ENCODE data around the gene SLC5A12. TPM values are rescaled to one million over a fixed set of nuclear protein-coding genes. Genes with fewer than 3 reads are reported as not detected.

SLC5A12 gene
- total RNA-seq, 1 donor from 2014 or later: 1.4 TPM

DNA sequence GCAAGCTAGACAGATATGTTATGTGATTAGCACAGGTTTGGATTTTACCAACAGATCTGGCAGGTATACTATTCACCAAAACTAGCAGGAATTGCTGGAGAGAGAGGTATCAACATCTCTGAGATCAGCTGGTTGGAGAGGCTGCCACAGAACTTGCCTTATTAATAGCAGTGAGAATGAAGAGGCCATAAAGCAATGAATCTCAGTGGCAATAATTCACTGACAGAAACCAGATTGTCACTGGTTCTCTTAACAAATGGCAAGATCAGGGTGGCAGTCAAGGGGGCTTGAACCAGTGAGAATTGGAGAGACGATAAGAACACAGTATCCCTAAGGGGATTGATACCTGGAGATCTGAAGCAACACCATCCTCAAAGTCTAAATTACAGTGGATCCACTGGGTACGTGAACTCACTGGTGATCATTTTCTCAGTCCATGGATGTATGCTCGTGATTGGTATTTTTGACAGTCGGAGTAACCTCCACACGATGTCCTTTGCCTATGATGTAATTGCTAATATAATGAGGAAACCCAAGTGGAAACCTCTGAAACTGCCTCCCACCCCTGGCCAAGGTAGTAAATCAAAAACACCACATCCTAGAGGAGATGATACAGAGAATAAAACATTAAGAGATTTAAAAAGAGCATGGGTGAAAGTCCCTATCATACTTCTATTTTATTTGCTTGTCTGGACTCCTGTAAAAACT, 17.7 kb upstream of the SLC5A12 start:
- H3K9me3 Mint-ChIP-seq (ENCODE audit: low read depth): peaks cover 2% of the 10 kb centered on the region
- DNase-seq (ENCODE audit: low spot score): no peak
- TF ChIP-seq, protein P1, sequence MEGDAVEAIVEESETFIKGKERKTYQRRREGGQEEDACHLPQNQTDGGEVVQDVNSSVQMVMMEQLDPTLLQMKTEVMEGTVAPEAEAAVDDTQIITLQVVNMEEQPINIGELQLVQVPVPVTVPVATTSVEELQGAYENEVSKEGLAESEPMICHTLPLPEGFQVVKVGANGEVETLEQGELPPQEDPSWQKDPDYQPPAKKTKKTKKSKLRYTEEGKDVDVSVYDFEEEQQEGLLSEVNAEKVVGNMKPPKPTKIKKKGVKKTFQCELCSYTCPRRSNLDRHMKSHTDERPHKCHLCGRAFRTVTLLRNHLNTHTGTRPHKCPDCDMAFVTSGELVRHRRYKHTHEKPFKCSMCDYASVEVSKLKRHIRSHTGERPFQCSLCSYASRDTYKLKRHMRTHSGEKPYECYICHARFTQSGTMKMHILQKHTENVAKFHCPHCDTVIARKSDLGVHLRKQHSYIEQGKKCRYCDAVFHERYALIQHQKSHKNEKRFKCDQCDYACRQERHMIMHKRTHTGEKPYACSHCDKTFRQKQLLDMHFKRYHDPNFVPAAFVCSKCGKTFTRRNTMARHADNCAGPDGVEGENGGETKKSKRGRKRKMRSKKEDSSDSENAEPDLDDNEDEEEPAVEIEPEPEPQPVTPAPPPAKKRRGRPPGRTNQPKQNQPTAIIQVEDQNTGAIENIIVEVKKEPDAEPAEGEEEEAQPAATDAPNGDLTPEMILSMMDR (IDR thresholded peaks at IDR 0.05): no peak
- peaks cover 16% of the 10 kb centered on the region for H3K4me1 Mint-ChIP-seq (ENCODE audit: low read depth)
- H3K36me3 Mint-ChIP-seq (ENCODE audit: low read depth): no peaks in the 10 kb centered on the region
- no peak overlapping the region for H3K27ac Mint-ChIP-seq (ENCODE audit: unreplicated experiment)
- no peaks in the 10 kb centered on the region for H3K27me3 Mint-ChIP-seq (ENCODE audit: low read depth)
- no peak overlapping the region for H3K4me3 Mint-ChIP-seq (ENCODE audit: unreplicated experiment)

DNA sequence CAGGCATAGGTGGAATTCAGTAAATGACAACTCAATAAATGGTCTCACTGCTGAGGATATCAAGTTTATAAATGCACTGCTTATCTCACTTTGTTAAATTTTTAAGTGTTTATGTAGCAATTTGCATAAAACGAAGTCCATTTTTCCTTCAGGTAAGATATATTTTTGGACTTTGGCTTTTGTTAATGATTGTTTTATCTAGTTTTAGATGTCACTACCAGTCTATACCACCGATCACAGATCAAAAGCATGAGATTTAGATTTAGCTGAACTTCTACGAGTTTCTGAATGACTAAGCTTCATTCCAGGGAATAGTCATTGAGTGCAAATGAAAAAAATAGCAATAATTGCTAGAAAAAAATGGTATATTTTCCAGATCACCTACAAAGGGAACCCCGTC, 12.8 kb upstream of the SLC5A12 start:
- Mint-ChIP-seq H3K27me3 (ENCODE audit: low read depth) (no peaks in the 10 kb centered on the region), H3K36me3 (ENCODE audit: low read depth) (no peaks in the 10 kb centered on the region), H3K4me1 (ENCODE audit: low read depth) (peaks cover 8% of the 10 kb centered on the region), H3K9me3 (ENCODE audit: low read depth) (peaks cover 12% of the 10 kb centered on the region), H3K4me3 (ENCODE audit: unreplicated experiment) (no peak overlapping the region), H3K27ac (ENCODE audit: unreplicated experiment) (no peak overlapping the region)
- TF ChIP-seq, protein P1 (IDR thresholded peaks at IDR 0.05): no peak
- no peak for DNase-seq (ENCODE audit: low spot score)

- no peak for DNase-seq (ENCODE audit: low spot score)
- H3K4me1 Mint-ChIP-seq (ENCODE audit: low read depth): peaks cover 8% of the 10 kb centered on the region
Observed at GRCh38 chr11:26731084-26731456, 9.2 kb upstream of the SLC5A12 start.

GRCh38 chr11:26730414-26731083, 8.7 kb upstream of the SLC5A12 start:
- DNase-seq (ENCODE audit: low spot score): no peak
- H3K36me3 Mint-ChIP-seq (ENCODE audit: low read depth): no peaks in the 10 kb centered on the region
- H3K27ac Mint-ChIP-seq (ENCODE audit: unreplicated experiment): no peak overlapping the region
- no peak overlapping the region for H3K4me3 Mint-ChIP-seq (ENCODE audit: unreplicated experiment)
- peaks cover 10% of the 10 kb centered on the region for H3K9me3 Mint-ChIP-seq (ENCODE audit: low read depth)
- H3K4me1 Mint-ChIP-seq (ENCODE audit: low read depth): peaks cover 8% of the 10 kb centered on the region
- TF ChIP-seq, protein P1 (IDR thresholded peaks at IDR 0.05): no peak
- H3K27me3 Mint-ChIP-seq (ENCODE audit: low read depth): no peaks in the 10 kb centered on the region

More at GRCh38 chr11:26731084-26731456, 9.2 kb upstream of the SLC5A12 start:
- Mint-ChIP-seq H3K27ac (ENCODE audit: unreplicated experiment) (no peak overlapping the region), H3K9me3 (ENCODE audit: low read depth) (peaks cover 10% of the 10 kb centered on the region), H3K36me3 (ENCODE audit: low read depth) (no peaks in the 10 kb centered on the region), H3K4me3 (ENCODE audit: unreplicated experiment) (no peak overlapping the region), H3K27me3 (ENCODE audit: low read depth) (no peaks in the 10 kb centered on the region)
- TF ChIP-seq, protein P1 (IDR thresholded peaks at IDR 0.05): no peak

DNA sequence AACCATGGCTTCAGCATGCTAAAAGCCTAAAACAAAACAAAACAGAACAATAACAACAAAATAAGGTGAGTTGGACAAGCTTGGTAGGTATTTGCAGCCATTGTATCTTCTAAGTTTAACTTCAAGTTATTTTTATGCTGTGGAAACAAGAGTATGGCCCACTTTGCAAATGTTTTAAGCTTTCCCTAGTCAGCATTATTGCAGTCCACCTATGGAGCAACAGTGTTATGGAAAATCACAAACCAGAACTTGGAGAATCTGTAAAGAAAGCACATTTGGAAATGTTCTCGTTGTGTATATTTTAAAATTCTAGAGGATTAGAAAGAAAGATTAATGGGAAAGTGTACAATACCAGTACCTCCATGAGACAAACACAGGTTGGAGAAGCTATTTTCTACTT, 7.4 kb upstream of the SLC5A12 start:
- peaks cover 8% of the 10 kb centered on the region for H3K4me1 Mint-ChIP-seq (ENCODE audit: low read depth)
- no peaks in the 10 kb centered on the region for H3K27me3 Mint-ChIP-seq (ENCODE audit: low read depth)
- no peak overlapping the region for H3K4me3 Mint-ChIP-seq (ENCODE audit: unreplicated experiment)
- peaks cover 11% of the 10 kb centered on the region for H3K9me3 Mint-ChIP-seq (ENCODE audit: low read depth)
- no peak for DNase-seq (ENCODE audit: low spot score)
- TF ChIP-seq, protein P1 (IDR thresholded peaks at IDR 0.05): no peak
- no peaks in the 10 kb centered on the region for H3K36me3 Mint-ChIP-seq (ENCODE audit: low read depth)
- no peak overlapping the region for H3K27ac Mint-ChIP-seq (ENCODE audit: unreplicated experiment)

Data from chondrocyte (in vitro differentiated cells).